ENCODE measurements around the gene CARD11.

DNA sequence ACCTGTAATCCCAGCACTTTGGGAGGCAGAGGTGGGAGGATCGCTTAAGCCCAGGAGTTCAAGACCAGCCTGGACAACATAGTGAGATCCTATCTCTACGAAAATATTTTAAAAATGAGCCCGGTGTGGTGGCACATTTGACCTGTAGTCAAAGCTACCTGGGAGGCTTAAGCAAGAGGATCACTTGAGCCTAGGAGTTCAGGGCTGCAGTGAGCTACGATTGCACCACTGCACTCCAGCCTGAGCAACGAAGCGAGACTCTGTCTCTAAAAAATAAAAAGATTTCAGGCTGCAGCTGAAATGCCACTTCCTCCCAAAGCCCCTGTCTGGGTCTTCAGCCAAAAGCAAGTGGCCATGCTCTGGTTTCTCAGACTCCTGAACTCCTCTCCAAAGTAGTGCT, 38.7 kb upstream of the CARD11 start:
- TF ChIP-seq, protein P1, sequence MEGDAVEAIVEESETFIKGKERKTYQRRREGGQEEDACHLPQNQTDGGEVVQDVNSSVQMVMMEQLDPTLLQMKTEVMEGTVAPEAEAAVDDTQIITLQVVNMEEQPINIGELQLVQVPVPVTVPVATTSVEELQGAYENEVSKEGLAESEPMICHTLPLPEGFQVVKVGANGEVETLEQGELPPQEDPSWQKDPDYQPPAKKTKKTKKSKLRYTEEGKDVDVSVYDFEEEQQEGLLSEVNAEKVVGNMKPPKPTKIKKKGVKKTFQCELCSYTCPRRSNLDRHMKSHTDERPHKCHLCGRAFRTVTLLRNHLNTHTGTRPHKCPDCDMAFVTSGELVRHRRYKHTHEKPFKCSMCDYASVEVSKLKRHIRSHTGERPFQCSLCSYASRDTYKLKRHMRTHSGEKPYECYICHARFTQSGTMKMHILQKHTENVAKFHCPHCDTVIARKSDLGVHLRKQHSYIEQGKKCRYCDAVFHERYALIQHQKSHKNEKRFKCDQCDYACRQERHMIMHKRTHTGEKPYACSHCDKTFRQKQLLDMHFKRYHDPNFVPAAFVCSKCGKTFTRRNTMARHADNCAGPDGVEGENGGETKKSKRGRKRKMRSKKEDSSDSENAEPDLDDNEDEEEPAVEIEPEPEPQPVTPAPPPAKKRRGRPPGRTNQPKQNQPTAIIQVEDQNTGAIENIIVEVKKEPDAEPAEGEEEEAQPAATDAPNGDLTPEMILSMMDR (IDR thresholded peaks at IDR 0.05), result no peak
- no peak for TF ChIP-seq POLR2A (IDR thresholded peaks at IDR 0.05)
